Body of pancreas (tissue), 4 donors: ENCODE measurements around the gene WDFY4.

ENCODE experiments used
- POLR2A ChIP-seq, 3 donors: fragments of 450-650 bp; IDR thresholded peaks; one replicate each; pipeline ENCODE4 v1.6.1; 2016; ENCODE audit warnings: antibody characterized with exemption in 3 of 3, mild to moderate bottlenecking in 2 of 3
- TF ChIP-seq, protein P1 (sequence below), 7 experiments: fragments of 450-650 bp in 4 of 7; fragments of 200-600 bp in 3 of 7; sonication (generic) in 3 of 7; IDR thresholded peaks; one replicate each; pipeline ENCODE4 v1.5.1; 2016 to 2019; ENCODE audit warnings: antibody characterized with exemption in 7 of 7

DNA sequence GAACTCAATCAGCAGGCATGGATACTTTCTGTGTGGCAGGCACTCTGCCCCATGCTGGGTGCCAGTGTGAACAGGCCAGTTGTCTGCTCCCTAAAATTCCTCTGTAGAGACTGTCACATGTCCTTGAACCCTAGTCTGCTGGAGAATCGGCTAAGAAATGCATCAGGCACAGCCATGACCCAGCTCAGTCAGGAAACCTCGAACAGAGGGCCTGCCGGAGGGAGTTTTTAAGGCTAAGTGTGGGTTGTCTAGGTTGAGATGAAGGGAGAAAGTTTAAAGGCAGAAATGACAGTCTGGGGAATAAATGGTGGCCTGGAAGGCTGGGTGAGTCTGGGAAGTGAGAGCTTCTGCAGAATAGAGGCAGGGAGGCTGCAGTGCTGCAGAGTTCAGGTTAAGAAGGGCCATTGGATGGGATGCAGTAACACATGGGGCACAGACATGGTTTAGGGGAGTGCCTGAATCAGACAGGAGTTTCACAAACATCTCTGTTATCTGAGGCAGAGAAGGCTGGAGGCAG, 45.3 kb downstream of the WDFY4 start:
- TF ChIP-seq, protein P1, sequence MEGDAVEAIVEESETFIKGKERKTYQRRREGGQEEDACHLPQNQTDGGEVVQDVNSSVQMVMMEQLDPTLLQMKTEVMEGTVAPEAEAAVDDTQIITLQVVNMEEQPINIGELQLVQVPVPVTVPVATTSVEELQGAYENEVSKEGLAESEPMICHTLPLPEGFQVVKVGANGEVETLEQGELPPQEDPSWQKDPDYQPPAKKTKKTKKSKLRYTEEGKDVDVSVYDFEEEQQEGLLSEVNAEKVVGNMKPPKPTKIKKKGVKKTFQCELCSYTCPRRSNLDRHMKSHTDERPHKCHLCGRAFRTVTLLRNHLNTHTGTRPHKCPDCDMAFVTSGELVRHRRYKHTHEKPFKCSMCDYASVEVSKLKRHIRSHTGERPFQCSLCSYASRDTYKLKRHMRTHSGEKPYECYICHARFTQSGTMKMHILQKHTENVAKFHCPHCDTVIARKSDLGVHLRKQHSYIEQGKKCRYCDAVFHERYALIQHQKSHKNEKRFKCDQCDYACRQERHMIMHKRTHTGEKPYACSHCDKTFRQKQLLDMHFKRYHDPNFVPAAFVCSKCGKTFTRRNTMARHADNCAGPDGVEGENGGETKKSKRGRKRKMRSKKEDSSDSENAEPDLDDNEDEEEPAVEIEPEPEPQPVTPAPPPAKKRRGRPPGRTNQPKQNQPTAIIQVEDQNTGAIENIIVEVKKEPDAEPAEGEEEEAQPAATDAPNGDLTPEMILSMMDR (IDR thresholded peaks at IDR 0.05) = no peak
- TF ChIP-seq POLR2A (IDR thresholded peaks at IDR 0.05) = no peak
